Measurements from ENCODE around the gene SCFD1.
"Not testable (repeated sequence)": the region's sequence is repeated elsewhere in the genome, so short reads cannot be mapped to it uniquely, and the experiment has no call there.

SCFD1 gene

DNA sequence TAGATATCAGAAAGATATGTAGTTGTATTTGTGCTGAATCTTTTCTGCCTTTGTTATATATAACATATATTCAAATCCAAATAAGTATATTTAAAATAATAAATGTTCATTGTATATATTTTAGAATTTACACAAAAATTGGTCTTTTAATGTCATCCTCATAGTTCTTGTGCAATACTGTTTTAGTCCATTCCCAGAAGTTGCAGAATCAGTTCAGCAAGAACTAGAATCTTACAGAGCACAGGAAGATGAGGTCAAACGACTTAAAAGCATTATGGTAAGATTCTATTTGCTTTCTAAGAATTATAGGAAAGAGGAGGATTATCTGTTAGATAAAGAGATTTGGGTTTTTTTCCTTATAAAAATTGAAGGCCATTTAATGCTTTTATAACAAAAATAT lies 51.0 kb downstream of the SCFD1 start:
- DNase-seq (ENCODE audit: low read depth) = no peak

DNA sequence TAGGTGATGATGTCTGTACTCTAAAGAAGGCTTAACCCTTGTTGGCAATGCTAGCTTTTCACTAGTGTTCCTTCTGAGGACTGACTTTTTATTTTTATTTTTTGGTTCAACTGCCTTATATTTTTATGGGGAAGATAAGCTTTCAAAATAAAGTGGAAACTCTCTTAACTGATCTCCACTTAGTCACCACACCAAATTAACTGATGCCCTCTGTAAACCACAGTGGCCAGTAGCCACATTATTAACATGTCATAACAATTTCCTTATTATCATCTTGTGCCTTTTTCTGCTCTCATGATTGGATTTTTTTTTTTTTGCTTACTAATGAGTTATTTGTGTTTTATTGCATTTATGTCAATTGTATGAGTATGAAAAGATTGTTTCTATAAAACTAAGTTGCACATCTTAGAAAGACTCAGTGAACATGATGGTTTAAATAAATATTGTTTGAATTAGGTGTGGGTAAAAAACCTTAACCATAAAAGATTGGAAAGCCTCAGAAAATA lies 56.9 kb downstream of the SCFD1 start:
- no peak for DNase-seq (ENCODE audit: low read depth)

DNA sequence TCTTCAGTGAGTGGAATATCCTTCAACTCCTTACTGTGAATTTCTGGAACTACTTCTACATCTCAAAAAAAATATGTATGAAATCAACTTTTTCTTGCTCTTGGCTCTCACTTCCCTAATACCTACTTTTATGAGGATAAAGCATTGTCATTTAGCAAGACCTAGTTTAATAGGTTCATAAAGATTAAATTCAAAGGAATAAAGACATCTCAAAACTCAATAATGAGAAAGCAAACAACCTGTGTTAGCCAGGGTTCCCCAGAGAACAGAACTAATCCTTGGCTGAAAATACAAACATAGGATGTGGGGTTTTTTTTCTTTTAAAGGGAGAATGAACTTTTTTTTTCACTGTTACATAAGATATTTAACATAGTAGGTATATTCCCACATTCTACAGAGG lies 57.9 kb downstream of the SCFD1 start:
- DNase-seq (ENCODE audit: low read depth) = no peak

DNA sequence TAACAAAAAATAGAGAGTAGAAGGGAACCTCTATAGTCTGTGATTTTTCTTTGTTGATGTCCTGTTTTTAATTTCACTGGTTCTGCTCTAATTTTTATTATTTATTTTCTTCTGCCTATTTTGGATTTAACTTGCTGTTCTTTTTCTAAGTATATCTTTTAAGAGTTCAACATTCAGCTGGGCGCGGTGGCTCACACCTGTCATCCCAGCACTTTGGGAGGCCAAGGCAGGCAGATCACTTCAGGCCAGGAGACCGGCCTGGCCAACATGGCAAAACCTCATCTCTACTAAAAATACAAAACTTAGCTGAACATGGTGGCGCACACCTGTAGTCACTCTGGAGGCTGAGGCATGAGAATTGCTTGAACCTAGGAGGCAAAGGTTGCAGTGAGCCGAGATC lies 58.7 kb downstream of the SCFD1 start:
- DNase-seq (ENCODE audit: low read depth) = not testable (repeated sequence)

DNA sequence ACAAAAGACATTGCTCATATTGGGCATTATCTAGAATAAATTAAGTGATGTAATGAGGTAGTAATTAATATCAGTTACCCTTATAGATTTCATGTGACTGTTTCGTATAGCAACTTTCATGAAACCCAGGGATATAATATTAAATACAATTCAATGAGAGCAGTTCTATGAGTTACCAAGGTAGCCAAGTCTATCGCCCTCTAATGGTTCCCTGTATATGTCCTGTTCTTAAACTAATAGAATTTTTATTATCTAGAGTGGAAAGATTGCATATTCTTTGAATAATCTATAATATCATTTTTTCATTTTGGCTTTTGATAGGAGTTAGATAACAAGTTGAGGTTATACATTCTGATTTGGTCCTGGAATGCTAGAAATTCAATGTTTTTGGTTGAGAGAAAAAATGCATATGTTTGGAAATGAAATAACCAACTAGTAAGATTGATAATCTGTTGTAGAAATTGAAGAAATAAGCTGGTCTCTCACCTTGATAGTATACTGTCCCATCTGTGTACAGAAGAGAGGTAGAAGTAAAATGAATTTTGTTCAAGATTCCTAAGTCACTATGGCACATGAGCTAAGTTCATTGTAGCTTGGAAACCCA lies 59.7 kb downstream of the SCFD1 start:
- DNase-seq (ENCODE audit: low read depth) = no peak

DNA sequence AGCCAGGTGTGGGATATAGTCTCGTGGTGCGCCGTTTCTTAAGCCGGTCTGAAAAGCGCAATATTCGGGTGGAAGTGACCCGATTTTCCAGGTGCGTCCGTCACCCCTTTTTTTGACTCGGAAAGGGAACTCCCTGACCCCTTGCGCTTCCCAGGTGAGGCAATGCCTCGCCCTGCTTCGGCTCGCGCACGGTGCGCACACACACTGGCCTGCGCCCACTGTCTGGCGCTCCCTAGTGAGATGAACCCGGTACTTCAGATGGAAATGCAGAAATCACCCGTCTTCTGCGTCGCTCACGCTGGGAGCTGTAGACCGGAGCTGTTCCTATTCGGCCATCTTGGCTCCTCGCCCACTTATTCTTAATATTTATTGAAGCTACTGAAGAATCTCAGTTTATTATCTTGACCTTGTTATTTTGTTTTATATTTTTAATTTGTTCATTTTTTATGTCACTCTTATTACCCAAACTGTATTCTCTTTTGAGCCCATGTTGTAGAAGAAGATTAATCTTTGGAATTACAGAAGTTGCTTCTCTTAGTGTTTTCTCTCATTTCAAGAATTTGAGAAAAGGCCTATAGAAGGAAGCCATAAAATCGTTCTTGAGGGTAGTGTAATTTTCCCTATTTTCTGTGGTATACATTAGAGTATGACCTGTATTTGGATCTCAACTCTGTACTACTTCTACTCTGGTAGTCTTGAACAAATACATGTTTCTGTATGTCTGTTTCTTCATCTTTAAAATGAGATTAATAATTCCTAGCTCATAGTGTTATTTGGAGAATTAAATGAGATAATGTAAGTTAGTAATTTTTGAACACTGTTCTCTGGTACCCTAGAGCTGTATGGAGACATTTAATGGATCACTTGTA lies 68.6 kb downstream of the SCFD1 start:
- not testable (repeated sequence) for DNase-seq (ENCODE audit: low read depth)

DNA sequence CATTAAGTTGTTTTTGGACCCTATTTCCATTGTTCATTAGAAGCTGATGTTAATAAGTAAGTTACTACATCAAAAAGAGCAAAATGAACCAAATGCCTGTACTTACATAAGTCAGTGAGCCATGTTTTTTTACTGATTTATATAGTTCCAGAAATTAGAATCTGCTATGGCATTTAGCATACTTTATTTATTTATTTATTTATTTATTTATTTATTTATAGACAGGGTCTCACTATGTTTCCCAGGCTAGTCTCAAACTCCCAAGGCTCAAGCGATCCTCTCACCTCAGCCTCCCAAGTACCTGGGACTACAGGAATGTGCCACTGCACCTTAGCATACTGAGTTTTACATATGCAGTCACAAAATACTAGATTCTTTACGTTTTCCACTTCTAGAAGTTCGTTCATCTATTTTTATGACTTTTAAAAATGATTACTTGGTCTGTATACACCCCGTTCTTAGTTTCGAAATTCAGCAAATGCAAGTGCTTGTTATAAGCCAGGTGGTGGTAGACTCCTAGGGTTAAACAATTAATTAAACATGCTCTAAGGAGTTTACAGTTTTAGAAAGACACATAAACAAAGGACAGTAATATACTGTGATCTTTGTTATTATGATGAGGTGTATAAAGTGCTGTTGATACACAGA lies 69.8 kb downstream of the SCFD1 start:
- no peak for DNase-seq (ENCODE audit: low read depth)

DNA sequence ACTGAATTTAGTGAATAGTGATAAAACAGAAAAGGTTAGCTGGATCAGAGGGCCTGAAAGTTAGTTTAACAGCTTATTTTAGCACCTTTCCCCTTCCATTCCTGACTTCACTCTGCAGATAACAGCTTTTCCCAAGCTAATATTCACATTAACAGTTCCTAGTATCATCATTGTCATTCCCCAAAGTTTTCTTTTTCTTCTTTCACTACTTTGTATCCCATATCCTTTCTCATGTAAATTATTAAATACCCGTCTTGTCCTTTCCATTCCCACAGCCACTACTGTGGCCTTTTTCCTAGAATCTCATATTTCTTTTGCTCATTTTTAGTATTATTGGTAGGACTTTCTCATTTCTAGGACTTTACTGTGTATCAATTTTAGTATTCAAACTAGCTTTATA lies 70.5 kb downstream of the SCFD1 start:
- no peak for DNase-seq (ENCODE audit: low read depth)

DNA sequence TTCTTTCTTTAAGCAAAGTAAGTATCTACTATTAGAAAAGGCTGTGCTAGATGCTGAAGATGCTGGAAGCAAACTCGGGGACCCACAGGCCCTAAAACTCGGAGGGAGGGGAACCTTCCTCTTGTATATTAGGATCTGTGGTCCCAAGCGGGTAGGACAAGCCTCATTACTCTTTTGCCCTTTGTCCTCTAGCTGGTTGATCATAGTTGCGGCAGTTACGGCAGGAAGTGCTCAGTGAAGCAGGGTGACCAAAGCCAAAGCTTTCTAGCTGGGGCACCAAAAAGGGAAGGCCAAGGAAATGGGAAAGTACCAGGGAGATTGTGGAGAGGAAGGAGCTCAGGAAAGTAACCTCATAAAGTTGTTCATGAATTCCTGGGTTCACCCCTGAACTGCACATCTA lies 76.3 kb downstream of the SCFD1 start:
- no peak for DNase-seq (ENCODE audit: low read depth)

DNA sequence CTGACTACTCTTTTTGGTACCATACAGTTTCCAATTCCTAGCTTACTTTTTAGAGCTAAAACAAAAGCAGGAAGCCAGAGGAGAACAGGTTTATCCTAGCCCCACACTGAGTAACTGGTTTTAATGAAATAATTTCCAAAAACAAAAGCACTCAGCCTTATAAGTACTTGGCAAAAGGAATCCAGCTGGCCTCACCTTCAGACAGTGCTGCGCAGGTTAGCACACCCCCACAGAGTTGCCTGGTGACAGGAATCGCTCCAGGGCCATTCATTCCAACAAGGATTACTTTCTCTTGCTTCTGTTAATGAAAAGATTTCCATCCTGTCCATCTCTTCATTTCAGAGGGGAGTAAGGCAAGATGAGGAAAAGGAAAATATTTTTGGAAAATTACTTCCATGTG lies 84.6 kb downstream of the SCFD1 start:
- DNase-seq (ENCODE audit: low read depth) = no peak

DNA sequence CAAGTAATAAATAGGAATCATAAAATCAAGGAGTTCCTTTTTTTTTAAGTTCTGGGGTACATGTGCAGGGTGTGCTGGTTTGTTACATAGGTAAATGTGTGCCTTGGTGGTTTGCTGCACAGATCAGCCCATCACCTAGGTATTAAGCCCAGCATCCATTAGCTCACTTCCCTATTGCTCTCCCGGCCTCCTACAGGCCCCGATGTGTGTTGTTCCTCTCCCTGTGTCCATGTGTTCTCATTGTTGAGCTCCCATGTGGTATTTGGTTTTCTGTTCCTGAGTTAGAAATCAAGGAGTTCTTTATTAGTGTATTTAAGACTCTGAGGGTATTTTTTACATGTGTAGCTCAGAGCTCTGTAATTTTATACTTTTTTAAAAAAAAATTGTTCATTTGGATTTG lies 86.0 kb downstream of the SCFD1 start:
- DNase-seq (ENCODE audit: low read depth) = no peak

DNA sequence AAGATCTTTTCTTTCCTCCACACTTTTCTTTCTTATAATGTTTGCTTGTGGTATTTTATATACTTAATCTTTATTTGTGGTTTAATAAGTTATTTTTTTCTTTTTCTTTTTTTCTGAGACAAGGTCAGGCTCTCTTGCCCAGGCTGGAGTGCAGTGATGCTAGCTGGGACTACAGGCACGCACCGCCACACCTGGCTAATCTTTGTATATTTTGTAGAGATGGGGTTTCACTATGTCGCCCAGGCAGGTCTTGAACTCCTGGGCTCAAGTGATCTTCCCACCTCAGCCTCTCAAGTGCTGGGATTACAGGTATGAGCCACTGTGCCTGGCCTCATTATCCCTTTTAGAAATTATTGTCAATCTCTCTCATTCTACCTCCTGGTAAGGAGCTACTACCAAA lies 87.1 kb downstream of the SCFD1 start:
- DNase-seq (ENCODE audit: low read depth) = no peak

DNA sequence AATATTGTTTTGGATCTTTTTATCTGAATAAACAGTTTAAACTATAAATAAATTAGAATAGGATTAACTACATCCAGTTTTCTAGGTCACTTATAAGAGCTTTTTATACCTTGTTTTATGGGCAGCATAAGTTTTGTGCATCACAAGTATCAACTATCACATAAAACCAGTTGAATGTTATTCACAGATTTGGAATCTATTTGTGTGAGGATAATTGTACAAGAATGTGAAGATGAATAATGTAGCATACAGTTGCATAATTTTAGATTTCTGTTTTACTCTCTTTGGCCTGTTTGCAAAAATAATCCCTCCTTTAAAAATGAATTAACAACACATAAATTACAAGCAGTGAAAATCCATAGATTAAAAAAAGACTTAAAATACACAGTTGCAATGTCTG lies 88.8 kb downstream of the SCFD1 start:
- peak; percentile 26 for DNase-seq (ENCODE audit: low read depth)

DNA sequence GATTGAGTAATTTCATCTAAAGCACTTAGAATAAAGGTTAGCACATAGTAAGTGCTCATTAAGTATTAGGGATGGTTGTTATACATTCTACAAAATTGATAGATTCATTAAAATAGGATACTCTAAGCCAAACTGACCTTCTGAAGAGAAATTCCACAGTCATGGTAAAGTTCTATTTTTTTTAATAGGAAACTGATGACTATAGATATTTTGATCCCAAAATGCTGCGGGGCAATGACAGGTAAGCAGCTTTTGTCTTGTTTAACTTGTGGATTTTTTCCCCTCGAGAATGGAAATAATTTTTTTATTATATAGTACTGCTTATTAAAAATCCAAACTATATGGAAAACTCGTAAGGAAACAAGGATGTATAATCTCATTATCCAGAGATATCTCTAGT lies 97.0 kb downstream of the SCFD1 start:
- no peak for DNase-seq (ENCODE audit: low read depth)

DNA sequence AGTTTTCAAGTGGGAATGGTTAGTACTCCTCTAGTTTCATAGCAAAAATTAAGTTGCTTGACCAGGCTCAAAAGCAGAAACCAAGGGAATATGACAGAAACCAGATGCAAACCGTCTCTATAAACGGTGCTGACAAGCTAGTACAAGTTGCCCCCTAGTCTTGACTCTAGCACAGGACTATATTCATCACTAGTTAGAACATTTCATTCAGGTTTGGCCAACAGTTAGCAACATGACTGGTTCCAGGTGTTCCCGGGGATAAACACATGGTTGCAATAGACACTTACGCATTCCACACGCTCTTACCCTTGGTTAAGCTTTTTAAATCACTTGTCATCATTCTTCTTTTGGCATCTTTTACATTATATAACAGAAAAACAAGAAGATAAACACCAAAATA lies 103.6 kb downstream of the SCFD1 start:
- DNase-seq (ENCODE audit: low read depth) = no peak

DNA sequence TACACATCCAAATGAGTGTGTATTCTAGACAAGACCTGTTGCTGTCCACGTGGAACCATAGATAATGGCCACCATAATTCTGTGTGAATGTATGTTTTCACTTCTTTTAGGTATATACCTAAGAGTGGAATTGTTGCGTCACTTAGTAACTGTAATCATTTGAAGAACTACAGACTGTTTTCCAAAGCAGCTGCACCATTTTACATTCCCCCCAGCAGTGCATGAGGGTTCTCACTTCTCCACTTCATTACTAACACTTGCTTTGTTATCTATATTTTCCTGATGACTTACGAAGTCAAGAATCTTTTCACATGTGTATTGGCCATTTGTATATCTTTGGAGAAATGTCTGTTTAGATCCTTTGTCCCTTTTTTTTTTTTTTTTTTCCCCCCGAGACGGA lies 106.4 kb downstream of the SCFD1 start:
- DNase-seq (ENCODE audit: low read depth) = no peak

DNA sequence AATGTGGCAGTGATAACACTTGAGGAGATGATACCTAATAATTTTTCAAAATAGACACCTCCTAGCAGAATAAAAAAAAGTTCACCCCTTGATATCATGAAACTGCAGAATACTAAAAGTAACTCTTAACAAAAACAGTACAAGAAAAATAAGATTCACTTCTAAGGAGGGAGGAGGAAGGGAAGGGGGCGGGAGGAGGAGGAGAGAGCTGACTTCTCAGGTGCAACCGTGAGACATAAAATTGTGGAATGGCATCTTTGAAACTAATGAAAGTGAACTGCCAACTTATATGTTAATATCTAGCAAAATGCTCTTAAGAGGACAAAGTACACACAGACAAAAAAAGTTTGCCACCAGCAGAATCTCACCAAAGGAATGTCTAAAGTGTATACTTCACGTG lies 115.8 kb downstream of the SCFD1 start:
- DNase-seq (ENCODE audit: low read depth) = no peak

DNA sequence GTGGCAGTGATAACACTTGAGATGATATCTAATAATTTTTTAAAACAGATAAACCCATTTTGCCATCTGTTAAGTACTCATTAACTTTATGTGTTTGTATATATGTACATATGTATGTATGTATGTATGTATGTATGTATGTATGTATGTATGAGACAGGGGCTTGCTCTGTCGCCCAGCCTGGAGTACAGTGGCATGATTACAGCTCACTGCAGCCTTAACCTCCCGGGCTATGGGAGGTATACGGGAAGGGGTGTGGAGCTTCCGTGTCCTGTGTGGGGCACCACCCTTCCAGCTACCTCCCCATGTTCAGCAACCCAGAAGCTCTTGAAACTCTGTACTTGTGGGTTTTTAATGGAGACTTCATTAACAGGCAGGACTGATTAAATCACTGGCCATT lies 116.9 kb downstream of the SCFD1 start:
- no peak for DNase-seq (ENCODE audit: low read depth)

DNA sequence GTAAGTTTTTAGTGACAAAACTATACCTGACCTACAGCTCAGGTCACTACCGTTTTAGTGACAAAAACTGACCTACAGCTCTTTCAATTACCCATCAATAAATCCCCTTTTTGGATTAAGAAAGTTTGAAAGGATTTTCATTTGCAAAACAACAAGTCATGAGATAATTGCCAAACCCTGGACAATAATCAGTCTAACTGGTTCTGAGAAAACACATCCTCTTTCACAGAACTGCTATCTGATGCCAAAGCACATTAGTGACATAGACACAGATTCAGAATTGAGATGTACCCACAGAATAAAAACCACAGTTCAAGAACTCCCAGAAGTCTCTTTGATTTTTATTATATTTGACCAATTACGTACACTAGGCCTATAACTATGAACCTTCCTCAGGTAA lies 126.2 kb downstream of the SCFD1 start:
- DNase-seq (ENCODE audit: low read depth) = no peak

DNA sequence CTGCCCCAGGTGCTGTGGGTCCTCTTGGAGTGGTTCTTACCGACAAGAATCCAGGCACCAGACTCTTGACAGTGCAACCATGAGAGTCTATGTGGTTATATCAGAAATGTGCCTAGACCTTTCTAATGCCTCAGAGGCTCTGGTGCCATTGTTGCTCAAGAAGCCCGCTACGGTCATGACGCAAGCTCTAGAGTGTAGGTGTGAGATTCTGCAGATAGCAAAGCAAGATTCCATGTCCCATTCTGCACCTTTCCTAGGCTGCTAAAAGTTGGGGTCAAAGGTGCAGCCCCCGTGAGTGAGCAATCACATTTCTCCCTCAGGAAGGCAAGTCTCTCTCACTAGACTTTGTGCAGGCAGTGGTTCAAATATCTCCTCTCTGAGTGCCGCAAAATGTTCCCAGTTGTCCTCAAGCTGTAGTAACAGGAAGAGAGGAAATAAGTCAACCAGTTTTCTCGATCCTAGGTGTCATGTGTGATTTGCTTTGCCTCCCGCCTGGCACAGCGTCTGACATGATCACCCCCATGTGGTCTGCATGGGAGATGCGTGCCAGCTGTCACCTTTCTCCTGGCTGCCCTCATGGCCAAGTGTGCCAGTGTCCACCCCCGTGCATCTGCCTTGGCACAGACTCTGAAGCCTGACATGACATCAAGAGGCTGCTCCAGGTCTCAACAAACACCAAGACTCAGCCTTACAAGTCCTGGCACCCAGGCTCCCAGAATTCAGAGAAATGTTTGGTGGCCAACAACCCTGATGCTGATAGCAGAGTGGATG lies 129.7 kb downstream of the SCFD1 start:
- no peak for DNase-seq (ENCODE audit: low read depth)

DNA sequence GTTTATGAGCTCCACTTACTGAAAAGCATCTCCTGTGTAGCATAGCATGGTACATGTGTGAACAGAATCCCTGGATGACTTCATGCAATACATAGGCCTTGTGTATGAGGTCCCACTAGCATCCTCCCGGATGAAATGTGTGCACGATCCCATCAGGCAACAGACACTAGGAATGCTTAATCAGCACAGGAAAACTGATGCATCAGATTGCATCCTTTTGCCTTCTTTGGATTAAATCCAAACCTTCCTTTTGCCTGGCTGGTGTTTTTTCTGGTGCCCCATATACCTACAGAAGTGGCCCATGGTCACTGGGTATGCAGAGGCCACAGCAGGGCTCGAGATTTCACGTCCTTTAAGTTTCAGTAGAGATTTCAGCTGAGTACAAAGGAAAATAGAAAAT lies 131.3 kb downstream of the SCFD1 start:
- DNase-seq (ENCODE audit: low read depth) = no peak

DNA sequence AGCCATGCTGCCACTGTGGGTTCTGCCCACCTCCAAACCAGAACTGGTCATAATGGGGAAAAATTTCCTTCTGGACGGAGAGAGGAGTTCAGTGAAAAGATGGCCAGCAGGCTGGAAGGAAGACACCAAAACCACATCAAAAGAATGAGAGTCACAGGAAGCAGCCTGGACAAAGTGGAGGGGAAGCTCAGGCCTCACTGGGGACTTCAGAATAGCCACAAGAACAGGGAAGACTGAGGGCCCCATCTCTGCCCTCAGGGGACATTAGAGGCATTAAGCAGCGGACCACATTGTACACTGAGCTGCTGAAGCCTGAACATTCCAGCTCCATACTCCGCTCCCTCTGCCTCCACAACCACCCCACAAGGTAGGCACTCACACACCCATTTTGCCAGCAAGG lies 132.7 kb downstream of the SCFD1 start:
- DNase-seq (ENCODE audit: low read depth) = no peak
